CD8-positive, alpha-beta memory T cell (primary cell): ENCODE data around the gene CAB39. TPM values are rescaled to one million over a fixed set of nuclear protein-coding genes. Genes with fewer than 3 reads are reported as not detected.

Experiments used
- CTCF ChIA-PET: fragments of 350-600 bp; sonication (Branson Sonifier 250); formaldehyde crosslinking; loops from one replicate; lab custom pipeline; 2021; ENCODE audit warnings: antibody characterized with exemption; lab: Charles Lee
- POLR2A ChIA-PET: fragments of 350-600 bp; sonication (Branson Sonifier 250); formaldehyde crosslinking; loops from one replicate; lab custom pipeline; 2021; ENCODE audit warnings: antibody characterized with exemption; lab: Charles Lee
- DNase-seq, 5 donors: peaks; one replicate each; pipeline versions ENCODE4 v3.0.0 to v3.0.0-alpha.2; 2020 to 2022; ENCODE audit warnings: mixed read lengths in 1 of 5
- H3K27ac ChIP-seq: one replicate; pipeline ENCODE4 v1.7.0; 2013; ENCODE audit warnings: low read depth, mild to moderate bottlenecking, low read length, moderate library complexity
- H3K27me3 ChIP-seq: 2 replicates; pipeline ENCODE4 v1.7.0; 2013; ENCODE audit warnings: low read length, mild to moderate bottlenecking; ENCODE audit not compliant: insufficient read depth, poor library complexity, severe bottlenecking
- H3K36me3 ChIP-seq: 2 replicates; pipeline ENCODE4 v1.7.0; 2013; ENCODE audit warnings: mild to moderate bottlenecking, low read length, moderate library complexity; ENCODE audit not compliant: insufficient read depth
- H3K4me1 ChIP-seq: 2 replicates; pipeline ENCODE4 v1.7.0; 2013; ENCODE audit warnings: mild to moderate bottlenecking, low read length, moderate library complexity; ENCODE audit not compliant: insufficient read depth
- H3K4me3 ChIP-seq: 2 replicates; pipeline ENCODE4 v1.7.0; 2013; ENCODE audit warnings: mild to moderate bottlenecking, low read length
- H3K9me3 ChIP-seq: 2 replicates; pipeline ENCODE4 v1.7.0; 2013; ENCODE audit warnings: mild to moderate bottlenecking, low read length
- H3K27ac Mint-ChIP-seq, 8 donors: one replicate each; pipeline ENCODE4 v1.8.0; 2020 to 2021; ENCODE audit warnings: mixed read lengths in 8 of 8, mild to moderate bottlenecking in 6 of 8, inconsistent platforms in 3 of 8, moderate library complexity in 3 of 8
- H3K27me3 Mint-ChIP-seq, 2 donors: one replicate each; pipeline ENCODE4 v1.8.0; 2020 to 2021; ENCODE audit warnings: mixed read lengths in 2 of 2, mild to moderate bottlenecking in 1 of 2, moderate library complexity in 1 of 2
- H3K36me3 Mint-ChIP-seq, 3 donors: one replicate each; pipeline ENCODE4 v1.8.0; 2020 to 2021; ENCODE audit warnings: mixed read lengths in 3 of 3, inconsistent platforms in 1 of 3, mild to moderate bottlenecking in 1 of 3
- H3K4me1 Mint-ChIP-seq, 3 donors: one replicate each; pipeline ENCODE4 v1.8.0; 2020 to 2021; ENCODE audit warnings: mixed read lengths in 3 of 3, inconsistent platforms in 1 of 3, mild to moderate bottlenecking in 1 of 3
- H3K4me3 Mint-ChIP-seq, 7 donors: one replicate each; pipeline ENCODE4 v1.8.0; 2020 to 2021; ENCODE audit warnings: mixed read lengths in 7 of 7, mild to moderate bottlenecking in 6 of 7, moderate library complexity in 4 of 7, inconsistent platforms in 2 of 7
- H3K9me3 Mint-ChIP-seq, 5 donors: one replicate each; pipeline ENCODE4 v1.8.0; 2020 to 2022; ENCODE audit warnings: mixed read lengths in 5 of 5, mild to moderate bottlenecking in 3 of 5, moderate library complexity in 2 of 5, inconsistent platforms in 1 of 5
- polyA plus RNA-seq: library from polyadenylated mRNA; unstranded; fragments of 300-500 nt; fragmentation: Illumina TruSeq; gene quantifications from one replicate; pipeline ENCODE4 v1.2.3, GENCODE V29; 2021
- total RNA-seq, 2 experiments: library from RNA; stranded (reverse); gene quantifications; one replicate each; pipeline ENCODE4 v1.2.3, GENCODE V29; 2021

CAB39 gene
- total and polyA plus RNA-seq, 3 experiments from 2014 or later = 80.8 to 147 (median 136) TPM

- no peak overlapping the region for H3K4me3 ChIP-seq
- Mint-ChIP-seq H3K27me3 (peaks cover 0 to 9% of the 10 kb centered on the region in 2 donors), H3K9me3 (no peaks in the 10 kb centered on the region), H3K4me3 (no peak overlapping the region), H3K4me1 (peaks cover 0 to 5% (median 0%) of the 10 kb centered on the region in 3 donors), H3K36me3 (no peaks in the 10 kb centered on the region), H3K27ac (no peak overlapping the region)
- ChIA-PET CTCF (interaction anchor here (0.8 to 1.3 kb wide), 3 partner anchors 15 to 524 kb away, joined by 3 to 4 read pairs (median 3); no protein-coding TSS in a partner anchor), POLR2A (interaction anchor here (0.6 kb wide), 1 partner anchor 40 kb away, joined by 7 read pairs; no protein-coding TSS in a partner anchor)
- no peak overlapping the region for H3K27ac ChIP-seq
- no peaks in the 10 kb centered on the region for H3K27me3 ChIP-seq
- no peaks in the 10 kb centered on the region for H3K36me3 ChIP-seq
- DNase-seq = no peak
- no peaks in the 10 kb centered on the region for H3K4me1 ChIP-seq
- H3K9me3 ChIP-seq = no peaks in the 10 kb centered on the region
Observed at GRCh38 chr2:230684270-230685168, 28.1 kb upstream of the CAB39 start.

GRCh38 chr2:230685178-230685577 lies 27.5 kb upstream of the CAB39 start:
- H3K4me3 Mint-ChIP-seq = no peak overlapping the region
- POLR2A ChIA-PET = no interaction called here

GRCh38 chr2:230687498-230687897 lies 25.1 kb upstream of the CAB39 start:
- no peaks in the 10 kb centered on the region for H3K36me3 ChIP-seq
- H3K9me3 Mint-ChIP-seq = no peaks in the 10 kb centered on the region
- DNase-seq = no peak
- peaks cover 0 to 6% of the 10 kb centered on the region in 2 donors for H3K27me3 Mint-ChIP-seq
- H3K9me3 ChIP-seq = no peaks in the 10 kb centered on the region
- H3K4me1 ChIP-seq = no peaks in the 10 kb centered on the region
- H3K27ac ChIP-seq = no peak overlapping the region
- H3K4me3 Mint-ChIP-seq = no peak overlapping the region
- no peaks in the 10 kb centered on the region for H3K27me3 ChIP-seq
- ChIA-PET CTCF (no interaction called here), POLR2A (no interaction called here)
- H3K4me3 ChIP-seq = no peak overlapping the region
- no peaks in the 10 kb centered on the region for H3K4me1 Mint-ChIP-seq
- H3K27ac Mint-ChIP-seq = no peak overlapping the region
- H3K36me3 Mint-ChIP-seq = no peaks in the 10 kb centered on the region

More at GRCh38 chr2:230685178-230685577, 27.5 kb upstream of the CAB39 start:
- CTCF ChIA-PET = interaction anchor here (0.8 to 1.3 kb wide), 3 partner anchors 15 to 525 kb away, joined by 3 to 4 read pairs (median 3); no protein-coding TSS in a partner anchor
- Mint-ChIP-seq H3K36me3 (no peaks in the 10 kb centered on the region), H3K27ac (no peak overlapping the region), H3K9me3 (no peaks in the 10 kb centered on the region), H3K27me3 (peaks cover 0 to 9% of the 10 kb centered on the region in 2 donors), H3K4me1 (peaks cover 0 to 5% (median 0%) of the 10 kb centered on the region in 3 donors)
- H3K4me1 ChIP-seq = no peaks in the 10 kb centered on the region
- no peaks in the 10 kb centered on the region for H3K36me3 ChIP-seq
- H3K27ac ChIP-seq = no peak overlapping the region
- H3K9me3 ChIP-seq = no peaks in the 10 kb centered on the region
- no peak overlapping the region for H3K4me3 ChIP-seq
- no peaks in the 10 kb centered on the region for H3K27me3 ChIP-seq
- DNase-seq = no peak

- DNase-seq = no peak
- H3K27ac ChIP-seq = no peak overlapping the region
- H3K4me1 ChIP-seq = no peaks in the 10 kb centered on the region
- no peaks in the 10 kb centered on the region for H3K9me3 ChIP-seq
- Mint-ChIP-seq H3K4me1 (no peaks in the 10 kb centered on the region), H3K27me3 (peaks cover 0 to 6% of the 10 kb centered on the region in 2 donors), H3K4me3 (no peak overlapping the region), H3K36me3 (no peaks in the 10 kb centered on the region), H3K27ac (no peak overlapping the region), H3K9me3 (no peaks in the 10 kb centered on the region)
- CTCF ChIA-PET = no interaction called here
- H3K4me3 ChIP-seq = no peak overlapping the region
- H3K27me3 ChIP-seq = no peaks in the 10 kb centered on the region
- POLR2A ChIA-PET = no interaction called here
- H3K36me3 ChIP-seq = no peaks in the 10 kb centered on the region
Observed at GRCh38 chr2:230688490-230688889, 24.2 kb upstream of the CAB39 start.

- H3K4me3 ChIP-seq = no peak overlapping the region
- no peaks in the 10 kb centered on the region for H3K36me3 Mint-ChIP-seq
- no peaks in the 10 kb centered on the region for H3K36me3 ChIP-seq
- no peak for DNase-seq
- POLR2A ChIA-PET = no interaction called here
- no peaks in the 10 kb centered on the region for H3K27me3 ChIP-seq
- no peaks in the 10 kb centered on the region for H3K4me1 ChIP-seq
- peaks cover 0 to 5% (median 4%) of the 10 kb centered on the region in 3 donors for H3K4me1 Mint-ChIP-seq
- CTCF ChIA-PET = interaction anchor here (1.7 kb wide), 1 partner anchor 23 kb away, joined by 3 read pairs; no protein-coding TSS in a partner anchor
- no peaks in the 10 kb centered on the region for H3K9me3 ChIP-seq
- no peak overlapping the region for H3K27ac ChIP-seq
- no peaks in the 10 kb centered on the region for H3K9me3 Mint-ChIP-seq
- H3K4me3 Mint-ChIP-seq = no peak overlapping the region
- H3K27ac Mint-ChIP-seq = no peak overlapping the region
- peaks cover 0 to 1% of the 10 kb centered on the region in 2 donors for H3K27me3 Mint-ChIP-seq
Observed at GRCh38 chr2:230690439-230690838, 22.2 kb upstream of the CAB39 start.

- ChIA-PET CTCF (interaction anchor here (1.7 kb wide), 1 partner anchor 23 kb away, joined by 3 read pairs; no protein-coding TSS in a partner anchor), POLR2A (no interaction called here)
- Mint-ChIP-seq H3K27ac (no peak overlapping the region), H3K4me3 (no peak overlapping the region), H3K9me3 (no peaks in the 10 kb centered on the region), H3K4me1 (peaks cover 0 to 5% (median 4%) of the 10 kb centered on the region in 3 donors), H3K27me3 (peaks cover 0 to 1% of the 10 kb centered on the region in 2 donors), H3K36me3 (no peaks in the 10 kb centered on the region)
- Histone ChIP-seq H3K36me3 (no peaks in the 10 kb centered on the region), H3K4me3 (no peak overlapping the region), H3K27me3 (no peaks in the 10 kb centered on the region), H3K9me3 (no peaks in the 10 kb centered on the region), H3K4me1 (no peaks in the 10 kb centered on the region), H3K27ac (no peak overlapping the region)
- DNase-seq = no peak
Observed at GRCh38 chr2:230691005-230691647, 21.5 kb upstream of the CAB39 start.

DNA sequence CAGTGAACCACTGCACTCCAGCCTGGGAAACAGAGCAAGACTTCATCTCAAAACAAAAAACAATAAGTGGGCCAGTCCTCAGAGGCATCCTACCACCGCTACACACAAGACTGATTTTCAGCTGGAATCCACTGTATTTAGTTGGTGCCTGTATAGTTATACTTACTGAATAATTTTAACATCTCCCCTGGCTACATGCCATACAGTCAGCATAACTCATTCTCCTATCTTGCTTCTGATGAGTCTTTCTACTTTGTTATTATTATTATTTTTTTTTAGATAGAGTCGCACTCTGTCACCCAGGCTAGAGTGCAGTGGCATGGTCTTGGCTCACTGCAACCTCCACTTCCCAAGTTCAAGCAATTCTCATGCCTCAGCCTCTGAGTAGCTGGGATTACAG lies 19.9 kb upstream of the CAB39 start:
- H3K4me3 Mint-ChIP-seq = no peak overlapping the region
- H3K36me3 Mint-ChIP-seq = no peaks in the 10 kb centered on the region
- no peak overlapping the region for H3K4me3 ChIP-seq
- ChIA-PET CTCF (no interaction called here), POLR2A (no interaction called here)
- H3K27me3 ChIP-seq = no peaks in the 10 kb centered on the region
- H3K4me1 Mint-ChIP-seq = peaks cover 0 to 5% (median 4%) of the 10 kb centered on the region in 3 donors
- DNase-seq = no peak
- no peaks in the 10 kb centered on the region for H3K36me3 ChIP-seq
- H3K27ac Mint-ChIP-seq = no peak overlapping the region
- no peaks in the 10 kb centered on the region for H3K9me3 ChIP-seq
- no peaks in the 10 kb centered on the region for H3K9me3 Mint-ChIP-seq
- no peaks in the 10 kb centered on the region for H3K4me1 ChIP-seq
- no peaks in the 10 kb centered on the region for H3K27me3 Mint-ChIP-seq
- H3K27ac ChIP-seq = no peak overlapping the region

- Histone ChIP-seq H3K27ac (no peak overlapping the region), H3K36me3 (no peaks in the 10 kb centered on the region), H3K9me3 (no peaks in the 10 kb centered on the region), H3K27me3 (no peaks in the 10 kb centered on the region), H3K4me1 (no peaks in the 10 kb centered on the region), H3K4me3 (no peak overlapping the region)
- ChIA-PET POLR2A (no interaction called here), CTCF (no interaction called here)
- peaks cover 0 to 5% (median 4%) of the 10 kb centered on the region in 3 donors for H3K4me1 Mint-ChIP-seq
- H3K4me3 Mint-ChIP-seq = no peak overlapping the region
- DNase-seq = no peak
- H3K9me3 Mint-ChIP-seq = no peaks in the 10 kb centered on the region
- no peaks in the 10 kb centered on the region for H3K36me3 Mint-ChIP-seq
- no peaks in the 10 kb centered on the region for H3K27me3 Mint-ChIP-seq
- H3K27ac Mint-ChIP-seq = no peak overlapping the region
Observed at GRCh38 chr2:230693411-230693810, 19.2 kb upstream of the CAB39 start.
